ENCODE data around the gene SMO. TPM values are rescaled to one million over a fixed set of nuclear protein-coding genes. Genes with fewer than 3 reads are reported as not detected.

SMO gene
- total RNA-seq, 1 experiment from 2014 or later, result 12.8 TPM

- no peaks in the 10 kb centered on the region for H3K36me3 ChIP-seq (ENCODE audit: control insufficient read depth in 1 of 2, insufficient read depth in 2 of 2, low read length in 2 of 2)
- no peak overlapping the region for H3K4me3 ChIP-seq (replicated peaks in 1 of 2; ENCODE audit: low read depth in 1 of 2, low read length in 2 of 2)
- H3K9ac ChIP-seq (ENCODE audit: low read length), result no peak overlapping the region
- ATAC-seq, result no peak
- no peak overlapping the region for H3K4me2 ChIP-seq (ENCODE audit: low read length)
- no peak for DNase-seq (ENCODE audit: low read depth, low spot score)
- ChIA-PET RAD21 (ENCODE audit: low non-redundant PET in 1 of 2, low total read pairs in 2 of 2, uncharacterized antibody in 2 of 2, unreplicated experiment in 2 of 2) (no interaction called here), POLR2A (no interaction called here), CTCF (interaction anchor here (5.0 kb wide), 1 partner anchor 49 kb away, joined by 45 read pairs; no protein-coding TSS in a partner anchor)
- H3K27ac ChIP-seq (ENCODE audit: low read depth, low read length), result no peak overlapping the region
- TF ChIP-seq POLR2AphosphoS5 (IDR thresholded peaks at IDR 0.05; ENCODE audit: low read depth, low read length) (no peak), TCF7L2 (IDR thresholded peaks at IDR 0.05; ENCODE audit: borderline replicate concordance, extremely low read depth, insufficient read depth, insufficient read length) (no peak), EGR1 (IDR thresholded peaks at IDR 0.05; ENCODE audit: low read depth) (no peak), REST (IDR thresholded peaks at IDR 0.05; ENCODE audit: low read depth) (no peak), ATF3 (IDR thresholded peaks at IDR 0.05) (no peak), JUND (IDR thresholded peaks at IDR 0.05) (no peak), CTCF (IDR thresholded peaks at IDR 0.05 in 2 of 3, conservative IDR thresholded peaks at IDR 0.05 in 1 of 3; ENCODE audit: borderline replicate concordance in 1 of 3, insufficient read depth in 1 of 3, low read depth in 2 of 3, low read length in 2 of 3) (no peak), RAD21 (IDR thresholded peaks at IDR 0.05; ENCODE audit: low read depth) (no peak), POLR2A (IDR thresholded peaks at IDR 0.05; ENCODE audit: borderline replicate concordance, extremely low read depth, insufficient read depth, insufficient read length) (no peak), ZNF274 (IDR thresholded peaks at IDR 0.05; ENCODE audit: low read depth, low read length) (no peak)
- no peaks in the 10 kb centered on the region for H3K79me2 ChIP-seq (ENCODE audit: insufficient read depth, low read length)
- no peaks in the 10 kb centered on the region for H3K27me3 ChIP-seq (ENCODE audit: insufficient read depth, low read length)
- H3K9me3 ChIP-seq (ENCODE audit: control insufficient read depth in 1 of 2, insufficient read depth in 1 of 2, low read depth in 1 of 2, low read length in 2 of 2), result no peaks in the 10 kb centered on the region
- no peaks in the 10 kb centered on the region for H4K20me1 ChIP-seq (ENCODE audit: insufficient read depth)
- intact Hi-C loops (cut with micrococcal nuclease), result loop anchor here (10.0 kb wide), 1 partner anchor 133 kb away; no protein-coding TSS in a partner anchor
- H2AFZ ChIP-seq (ENCODE audit: low read depth, low read length, poor library complexity, severe bottlenecking), result no peak overlapping the region
- H3K4me1 ChIP-seq (ENCODE audit: control insufficient read depth in 1 of 2, insufficient read depth in 2 of 2, low read length in 2 of 2), result no peaks in the 10 kb centered on the region
- no peaks in the 10 kb centered on the region for H3K9me2 ChIP-seq (ENCODE audit: insufficient read depth)
- BruUV-seq (replicated peaks), result no TSS peak
These were observed 23.7 kb downstream of the SMO start for GRCh38 chr7:129212126-129212525.
